ENCODE results near the gene ATP10A. TPM values are rescaled to one million over a fixed set of nuclear protein-coding genes. Genes with fewer than 3 reads are reported as not detected.
A peak's percentile ranks its signal among the peaks of the same experiment; 100 is the strongest.
"Not testable (repeated sequence)": the region's sequence is repeated elsewhere in the genome, so short reads cannot be mapped to it uniquely, and the experiment has no call there.

Gene ATP10A
- total RNA-seq, 1 donor: 15.8 TPM

DNA sequence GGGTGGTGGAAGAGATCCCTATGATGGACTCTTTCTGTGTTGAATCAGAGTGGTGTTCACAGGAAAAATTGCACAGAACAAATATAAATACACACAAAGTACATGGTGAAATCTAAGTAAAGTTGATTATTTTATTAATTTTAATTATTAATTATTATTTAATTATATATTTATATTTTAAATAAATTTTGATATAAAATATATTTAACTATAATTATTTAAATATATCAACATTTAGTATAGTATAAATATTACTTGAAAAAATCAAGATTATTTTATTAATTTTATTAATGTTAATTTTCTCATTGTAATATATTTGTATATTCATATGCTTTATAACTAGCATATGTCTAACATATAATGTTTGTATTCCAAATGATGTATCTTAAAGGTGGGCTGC lies 11.3 kb upstream of the ATP10A start:
- no peaks in the 10 kb centered on the region for H3K9me3 ChIP-seq (ENCODE audit: low read depth, low read length)
- H3K27me3 ChIP-seq (ENCODE audit: insufficient read depth, low read length): no peaks in the 10 kb centered on the region
- H3K4me1 ChIP-seq (ENCODE audit: insufficient read depth, low read length): peaks cover 4% of the 10 kb centered on the region
- H3K4me3 ChIP-seq (ENCODE audit: low read length): no peak overlapping the region

GRCh38 chr15:25871403-25871802 lies 8.3 kb upstream of the ATP10A start:
- Histone ChIP-seq H3K27me3 (ENCODE audit: insufficient read depth, low read length) (no peaks in the 10 kb centered on the region), H3K9me3 (ENCODE audit: low read depth, low read length) (no peaks in the 10 kb centered on the region), H3K4me1 (ENCODE audit: insufficient read depth, low read length) (peaks cover 4% of the 10 kb centered on the region), H3K4me3 (ENCODE audit: low read length) (no peak overlapping the region)

- H3K4me3 ChIP-seq (ENCODE audit: low read length): no peak overlapping the region
- H3K4me1 ChIP-seq (ENCODE audit: insufficient read depth, low read length): peaks cover 4% of the 10 kb centered on the region
- no peaks in the 10 kb centered on the region for H3K9me3 ChIP-seq (ENCODE audit: low read depth, low read length)
- no peaks in the 10 kb centered on the region for H3K27me3 ChIP-seq (ENCODE audit: insufficient read depth, low read length)
These were observed 7.8 kb upstream of the ATP10A start for GRCh38 chr15:25870938-25871337.

GRCh38 chr15:25869701-25870100 lies 6.6 kb upstream of the ATP10A start:
- Histone ChIP-seq H3K9me3 (ENCODE audit: low read depth, low read length) (no peaks in the 10 kb centered on the region), H3K4me1 (ENCODE audit: insufficient read depth, low read length) (peaks cover 4% of the 10 kb centered on the region), H3K27me3 (ENCODE audit: insufficient read depth, low read length) (no peaks in the 10 kb centered on the region), H3K4me3 (ENCODE audit: low read length) (no peak overlapping the region)

- peaks cover 16% of the 10 kb centered on the region for H3K4me1 ChIP-seq (ENCODE audit: insufficient read depth, low read length)
- no peak overlapping the region for H3K4me3 ChIP-seq (ENCODE audit: low read length)
- H3K27me3 ChIP-seq (ENCODE audit: insufficient read depth, low read length): peaks cover 3% of the 10 kb centered on the region
- H3K9me3 ChIP-seq (ENCODE audit: low read depth, low read length): no peaks in the 10 kb centered on the region
These were observed 3.7 kb upstream of the ATP10A start for GRCh38 chr15:25866874-25867273.

GRCh38 chr15:25866251-25866650 lies 3.1 kb upstream of the ATP10A start:
- peaks cover 3% of the 10 kb centered on the region for H3K27me3 ChIP-seq (ENCODE audit: insufficient read depth, low read length)
- H3K9me3 ChIP-seq (ENCODE audit: low read depth, low read length): no peaks in the 10 kb centered on the region
- no peak overlapping the region for H3K4me3 ChIP-seq (ENCODE audit: low read length)
- H3K4me1 ChIP-seq (ENCODE audit: insufficient read depth, low read length): peaks cover 22% of the 10 kb centered on the region

DNA sequence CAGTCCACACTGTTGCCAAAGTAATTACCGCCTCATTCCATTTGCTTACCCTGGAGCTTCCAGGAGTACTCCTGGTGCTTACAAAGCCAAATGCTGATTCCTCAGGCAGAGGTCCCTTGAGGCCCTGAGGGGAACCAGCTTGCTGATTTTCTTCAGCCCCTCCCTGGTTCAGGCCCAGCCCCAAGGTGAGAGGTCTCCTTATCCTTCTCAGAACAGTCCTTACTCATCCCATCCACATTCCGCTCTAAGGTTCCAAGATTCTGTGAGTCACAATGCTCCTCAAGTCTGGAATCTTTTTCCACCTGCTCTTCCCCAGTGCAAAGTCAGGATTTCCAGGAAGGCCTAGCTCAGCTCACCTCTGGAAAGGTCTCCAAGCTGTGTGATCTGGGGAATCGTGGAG lies 1.8 kb upstream of the ATP10A start:
- Histone ChIP-seq H3K4me3 (ENCODE audit: low read length) (no peak overlapping the region), H3K9me3 (ENCODE audit: low read depth, low read length) (no peaks in the 10 kb centered on the region), H3K27me3 (ENCODE audit: insufficient read depth, low read length) (peaks cover 3% of the 10 kb centered on the region), H3K4me1 (ENCODE audit: insufficient read depth, low read length) (peaks cover 35% of the 10 kb centered on the region)

GRCh38 chr15:25863968-25864580 lies 947 bp upstream of the ATP10A start:
- no peaks in the 10 kb centered on the region for H3K9me3 ChIP-seq (ENCODE audit: low read depth, low read length)
- H3K4me3 ChIP-seq (ENCODE audit: low read length): no peak overlapping the region
- peaks cover 39% of the 10 kb centered on the region for H3K4me1 ChIP-seq (ENCODE audit: insufficient read depth, low read length)
- peaks cover 3% of the 10 kb centered on the region for H3K27me3 ChIP-seq (ENCODE audit: insufficient read depth, low read length)

DNA sequence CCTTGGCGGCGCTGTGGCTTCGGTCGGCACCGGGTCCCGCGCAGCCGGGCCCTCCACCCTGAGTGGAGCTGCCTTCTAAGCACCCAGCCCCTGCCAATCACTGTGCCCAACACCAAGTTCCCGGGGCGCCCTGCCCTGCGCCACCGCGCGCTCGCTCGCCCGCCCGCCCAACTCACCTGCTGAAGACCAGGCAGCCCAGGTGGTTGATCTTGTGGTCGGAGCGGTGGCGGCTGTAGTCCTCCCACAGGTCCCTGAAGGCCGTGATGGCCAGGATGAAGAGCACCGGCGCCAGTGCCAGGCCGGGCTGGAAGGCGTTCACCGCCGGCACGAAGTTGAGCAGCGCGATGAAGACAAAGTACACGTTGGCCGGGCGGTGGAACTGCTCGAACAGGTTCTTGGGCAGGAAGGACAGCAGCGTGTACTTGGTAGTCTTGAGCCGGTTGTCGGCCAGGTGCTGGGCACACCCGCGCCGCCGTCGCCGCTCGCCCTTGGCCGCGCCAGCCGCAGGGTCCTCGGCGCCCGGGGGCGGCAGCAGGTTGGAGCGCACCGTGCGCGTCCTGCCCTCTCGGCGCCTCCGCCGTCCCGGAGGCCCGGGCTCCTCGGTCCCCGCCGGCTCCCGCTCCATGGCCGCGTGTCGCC lies 536 bp downstream of the ATP10A start:
- no peaks in the 10 kb centered on the region for H3K9me3 ChIP-seq (ENCODE audit: low read depth, low read length)
- peak overlapping the region; percentile 57 for H3K4me3 ChIP-seq (ENCODE audit: low read length)
- H3K4me1 ChIP-seq (ENCODE audit: insufficient read depth, low read length): peaks cover 54% of the 10 kb centered on the region
- peaks cover 3% of the 10 kb centered on the region for H3K27me3 ChIP-seq (ENCODE audit: insufficient read depth, low read length)

DNA sequence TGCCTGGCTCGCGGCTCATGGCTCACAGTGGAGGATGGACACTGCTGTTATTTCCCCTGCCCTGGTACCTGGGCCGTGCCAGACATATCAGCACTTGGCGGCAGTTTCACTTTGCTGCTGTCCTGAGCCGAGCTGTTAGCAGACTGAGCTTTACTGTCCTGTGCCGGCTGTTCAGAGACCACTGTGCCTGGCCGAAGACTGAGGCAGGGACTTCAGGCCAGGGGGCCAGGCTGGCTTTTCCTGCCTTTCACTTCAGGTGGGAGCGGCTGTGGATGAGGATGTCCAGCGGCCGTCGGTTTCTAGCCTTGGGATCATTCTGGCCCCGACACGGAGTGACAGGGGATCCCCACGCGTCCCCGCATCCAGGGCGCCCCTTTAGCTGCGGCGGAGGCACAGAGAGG lies 1.1 kb downstream of the ATP10A start:
- Histone ChIP-seq H3K27me3 (ENCODE audit: insufficient read depth, low read length) (peaks cover 3% of the 10 kb centered on the region), H3K9me3 (ENCODE audit: low read depth, low read length) (no peaks in the 10 kb centered on the region), H3K4me1 (ENCODE audit: insufficient read depth, low read length) (peaks cover 54% of the 10 kb centered on the region), H3K4me3 (ENCODE audit: low read length) (peak overlapping the region; percentile 57)

- peaks cover 54% of the 10 kb centered on the region for H3K4me1 ChIP-seq (ENCODE audit: insufficient read depth, low read length)
- peaks cover 3% of the 10 kb centered on the region for H3K27me3 ChIP-seq (ENCODE audit: insufficient read depth, low read length)
- H3K9me3 ChIP-seq (ENCODE audit: low read depth, low read length): no peaks in the 10 kb centered on the region
- peak overlapping the region; percentile 57 for H3K4me3 ChIP-seq (ENCODE audit: low read length)
These were observed 2.0 kb downstream of the ATP10A start for GRCh38 chr15:25860885-25861866.

- Histone ChIP-seq H3K4me1 (ENCODE audit: insufficient read depth, low read length) (peaks cover 54% of the 10 kb centered on the region), H3K4me3 (ENCODE audit: low read length) (peak overlapping the region; percentile 57), H3K27me3 (ENCODE audit: insufficient read depth, low read length) (peaks cover 3% of the 10 kb centered on the region), H3K9me3 (ENCODE audit: low read depth, low read length) (no peaks in the 10 kb centered on the region)
These were observed 3.1 kb downstream of the ATP10A start for GRCh38 chr15:25859838-25860645.

DNA sequence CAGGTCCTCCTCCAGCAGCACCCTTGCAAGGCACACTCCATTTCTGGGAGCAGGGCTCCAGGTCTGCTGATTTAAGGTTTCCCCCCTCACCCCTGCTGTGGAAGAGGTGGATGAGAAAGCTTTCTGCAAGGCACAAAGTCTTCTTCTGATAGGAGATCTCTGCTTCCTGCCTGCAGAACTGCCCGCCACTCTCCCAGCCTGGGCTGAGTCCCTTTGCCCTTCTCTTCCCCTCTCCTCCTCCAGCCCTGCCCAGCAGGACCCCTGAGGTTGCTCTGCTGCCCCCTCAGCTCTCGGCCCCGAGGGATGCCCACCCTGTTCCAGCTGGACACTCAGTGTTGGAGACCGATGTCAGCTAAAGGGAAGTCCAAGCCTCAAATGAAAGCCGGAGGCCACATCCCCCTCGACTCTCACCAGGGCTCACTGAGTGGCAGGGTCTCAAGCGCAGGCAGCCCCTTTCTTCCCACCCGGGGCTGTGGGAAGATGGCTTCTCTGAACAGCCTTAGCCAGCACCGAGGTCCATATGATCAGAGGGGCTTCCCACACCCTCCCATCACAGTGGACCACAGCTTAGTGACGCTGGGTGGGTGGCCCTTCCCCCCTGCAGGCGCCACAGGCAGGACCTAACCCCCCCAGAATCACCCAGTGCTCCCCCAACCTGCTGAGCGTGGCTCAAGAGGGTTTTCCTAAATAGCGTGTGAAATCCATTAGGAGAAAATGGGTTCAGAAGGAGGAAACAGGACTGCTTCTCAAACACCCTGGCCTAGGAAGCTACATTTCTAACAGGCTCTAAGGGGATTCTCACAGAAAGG lies 4.0 kb downstream of the ATP10A start:
- Histone ChIP-seq H3K27me3 (ENCODE audit: insufficient read depth, low read length) (peaks cover 3% of the 10 kb centered on the region), H3K9me3 (ENCODE audit: low read depth, low read length) (no peaks in the 10 kb centered on the region), H3K4me1 (ENCODE audit: insufficient read depth, low read length) (peaks cover 54% of the 10 kb centered on the region), H3K4me3 (ENCODE audit: low read length) (no peak overlapping the region)

GRCh38 chr15:25856059-25856458 lies 7.1 kb downstream of the ATP10A start:
- not testable (repeated sequence) for H3K27me3 ChIP-seq (ENCODE audit: insufficient read depth, low read length); H3K4me3 ChIP-seq (ENCODE audit: low read length); H3K9me3 ChIP-seq (ENCODE audit: low read depth, low read length)
- H3K4me1 ChIP-seq (ENCODE audit: insufficient read depth, low read length): peaks cover 62% of the 10 kb centered on the region
